Ishikawa (cell line): ENCODE measurements around the gene LSM7.

Experiments
- EGR1 ChIP-seq: IDR thresholded peaks from 2 replicates; pipeline ENCODE4 v1.6.1; 2012
- ZBTB7A ChIP-seq: IDR thresholded peaks from 2 replicates; pipeline ENCODE4 v1.6.1; 2012; ENCODE audit warnings: low read depth

Gene LSM7

DNA sequence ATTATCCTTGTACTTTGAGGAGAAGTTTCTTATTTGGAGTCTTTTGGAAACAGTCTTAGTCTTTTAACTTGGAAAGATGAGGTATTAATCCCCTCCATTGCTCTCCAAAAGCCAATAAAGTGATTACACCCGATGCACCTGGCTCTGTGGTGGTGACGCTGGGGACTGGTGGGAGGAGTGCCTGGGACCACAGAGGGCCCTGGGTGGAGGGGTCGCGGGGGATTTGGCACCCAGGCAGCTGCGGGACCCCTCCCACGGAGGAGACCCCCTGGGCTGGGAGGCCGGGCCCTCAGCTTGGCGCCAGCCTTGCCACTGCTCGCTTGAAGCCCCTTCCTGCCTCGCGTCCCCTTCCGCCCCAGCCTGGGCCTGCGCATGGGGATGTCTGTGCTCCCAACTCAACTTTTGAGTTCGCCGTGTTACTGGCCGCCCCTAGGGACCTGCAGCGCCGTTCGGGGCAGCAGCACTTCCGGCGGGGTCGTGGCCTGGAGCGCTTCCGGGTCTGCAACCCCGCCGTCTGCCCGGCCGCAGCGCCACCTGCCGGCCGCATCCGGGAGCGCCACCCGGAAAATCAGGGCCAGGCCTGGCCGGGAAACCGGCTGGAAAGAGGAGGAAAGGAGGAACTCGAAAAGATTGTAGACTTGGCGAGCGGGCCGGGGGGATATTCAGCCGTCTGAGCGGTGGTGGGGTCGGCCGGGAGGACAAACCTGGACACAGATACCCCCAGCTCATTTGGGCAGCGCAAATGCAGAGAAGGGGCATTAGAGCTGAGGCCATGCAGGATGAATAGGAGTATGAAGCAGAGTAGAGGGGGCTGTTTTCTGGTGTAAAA, 54.8 kb downstream of the LSM7 start:
- TF ChIP-seq ZBTB7A (0 out of 2 replicates have a peak, but pooled peaks have one; percentile 58), EGR1 (no peak)
